Endodermal cell (in vitro differentiated cells): ENCODE results near the gene MAP6. TPM values are rescaled to one million over a fixed set of nuclear protein-coding genes. Genes with fewer than 3 reads are reported as not detected.

Experiments
- DNase-seq: peaks from one replicate; pipeline ENCODE4 v3.0.0-alpha.2; 2017
- H3K27ac ChIP-seq: 2 replicates; pipeline ENCODE4 v1.5.1; 2013; ENCODE audit warnings: mild to moderate bottlenecking, low read depth, low read length, moderate library complexity
- H3K27me3 ChIP-seq: 2 replicates; pipeline ENCODE4 v1.6.1; 2013; ENCODE audit warnings: mild to moderate bottlenecking, low read length, moderate library complexity; ENCODE audit not compliant: insufficient read depth, control insufficient read depth, poor library complexity, severe bottlenecking
- H3K36me3 ChIP-seq: 2 replicates; pipeline ENCODE4 v1.7.0; 2013; ENCODE audit warnings: mild to moderate bottlenecking, low read length, moderate library complexity; ENCODE audit not compliant: control insufficient read depth, insufficient read depth
- H3K4me1 ChIP-seq: one replicate; pipeline ENCODE4 v1.7.0; 2013; ENCODE audit warnings: low read length; ENCODE audit not compliant: control insufficient read depth, insufficient read depth
- H3K4me3 ChIP-seq: 2 replicates; pipeline ENCODE4 v1.5.1; 2013; ENCODE audit warnings: mild to moderate bottlenecking, low read length, moderate library complexity
- H3K9ac ChIP-seq: 2 replicates; pipeline ENCODE4 v1.6.1; 2013; ENCODE audit warnings: mild to moderate bottlenecking, low read length, moderate library complexity; ENCODE audit not compliant: poor library complexity, severe bottlenecking; ENCODE audit errors: extremely low read depth
- H3K9me3 ChIP-seq: 2 replicates; pipeline ENCODE4 v1.6.1; 2013; ENCODE audit warnings: mild to moderate bottlenecking, low read length, moderate library complexity; ENCODE audit not compliant: control insufficient read depth
- H3K27ac Mint-ChIP-seq: 2 replicates; pipeline ENCODE4 v1.8.0; 2020; ENCODE audit warnings: mixed read lengths
- H3K27me3 Mint-ChIP-seq: 2 replicates; pipeline ENCODE4 v1.8.0; 2021; ENCODE audit warnings: mild to moderate bottlenecking, mixed read lengths; ENCODE audit not compliant: insufficient read depth
- H3K36me3 Mint-ChIP-seq: 2 replicates; pipeline ENCODE4 v1.8.0; 2020; ENCODE audit warnings: low read depth, mixed read lengths
- H3K4me1 Mint-ChIP-seq: 2 replicates; pipeline ENCODE4 v1.8.0; 2020; ENCODE audit warnings: mixed read lengths
- H3K4me3 Mint-ChIP-seq: 2 replicates; pipeline ENCODE4 v1.8.0; 2020; ENCODE audit warnings: mild to moderate bottlenecking, moderate library complexity, mixed read lengths
- H3K9me3 Mint-ChIP-seq: 2 replicates; pipeline ENCODE4 v1.8.0; 2020; ENCODE audit warnings: mild to moderate bottlenecking, mixed read lengths
- WGBS, 2 experiments: methylation state at CpG; one replicate each; pipeline versions ENCODE4 v1.1.5 to v1.1.7; 2013; ENCODE audit warnings: missing lambda C conversion rate in 2 of 2, mixed read lengths in 1 of 2; ENCODE audit not compliant: insufficient coverage in 1 of 2, insufficient read length in 1 of 2; 5-methylcytosine and 5-hydroxymethylcytosine counted together
- total RNA-seq, 2 donors: library from RNA; stranded (reverse); fragmentation: NEBNext Ultra II Directional in 1 of 2; extraction: Animal tissue kit (Norgen Biotek cat#: 25700) in 1 of 2; gene quantifications; 2 replicates in 1 of 2; 3 replicates in 1 of 2; pipeline ENCODE4 v1.2.1, GENCODE V29; 2021
- TF ChIP-seq, protein P1 (sequence below): fragments of 200-600 bp; sonication (generic); conservative IDR thresholded peaks from 2 replicates; pipeline ENCODE4 v1.5.0; 2021; ENCODE audit warnings: antibody characterized with exemption, mild to moderate bottlenecking

MAP6 gene
- total RNA-seq, 2 donors from 2014 or later = 1.9 to 4.2 TPM

- Mint-ChIP-seq H3K4me1 (peaks cover 22% of the 10 kb centered on the region), H3K36me3 (peaks cover 79% of the 10 kb centered on the region), H3K27ac (no peak overlapping the region), H3K27me3 (no peaks in the 10 kb centered on the region), H3K9me3 (no peaks in the 10 kb centered on the region), H3K4me3 (no peak overlapping the region)
- Histone ChIP-seq H3K4me1 (peaks cover 13% of the 10 kb centered on the region), H3K9me3 (no peaks in the 10 kb centered on the region), H3K4me3 (no peak overlapping the region), H3K36me3 (peaks cover 96% of the 10 kb centered on the region), H3K27me3 (no peaks in the 10 kb centered on the region), H3K27ac (no peak overlapping the region), H3K9ac (no peak overlapping the region)
- DNase-seq = no peak
- WGBS, 2 experiments = 93 to 95% methylated on average over 10 to 14 of the region's 14 CpGs
- TF ChIP-seq, protein P1, sequence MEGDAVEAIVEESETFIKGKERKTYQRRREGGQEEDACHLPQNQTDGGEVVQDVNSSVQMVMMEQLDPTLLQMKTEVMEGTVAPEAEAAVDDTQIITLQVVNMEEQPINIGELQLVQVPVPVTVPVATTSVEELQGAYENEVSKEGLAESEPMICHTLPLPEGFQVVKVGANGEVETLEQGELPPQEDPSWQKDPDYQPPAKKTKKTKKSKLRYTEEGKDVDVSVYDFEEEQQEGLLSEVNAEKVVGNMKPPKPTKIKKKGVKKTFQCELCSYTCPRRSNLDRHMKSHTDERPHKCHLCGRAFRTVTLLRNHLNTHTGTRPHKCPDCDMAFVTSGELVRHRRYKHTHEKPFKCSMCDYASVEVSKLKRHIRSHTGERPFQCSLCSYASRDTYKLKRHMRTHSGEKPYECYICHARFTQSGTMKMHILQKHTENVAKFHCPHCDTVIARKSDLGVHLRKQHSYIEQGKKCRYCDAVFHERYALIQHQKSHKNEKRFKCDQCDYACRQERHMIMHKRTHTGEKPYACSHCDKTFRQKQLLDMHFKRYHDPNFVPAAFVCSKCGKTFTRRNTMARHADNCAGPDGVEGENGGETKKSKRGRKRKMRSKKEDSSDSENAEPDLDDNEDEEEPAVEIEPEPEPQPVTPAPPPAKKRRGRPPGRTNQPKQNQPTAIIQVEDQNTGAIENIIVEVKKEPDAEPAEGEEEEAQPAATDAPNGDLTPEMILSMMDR = no peak
Measured at GRCh38 chr11:75568616-75569219, 100.1 kb downstream of the MAP6 start.

DNA sequence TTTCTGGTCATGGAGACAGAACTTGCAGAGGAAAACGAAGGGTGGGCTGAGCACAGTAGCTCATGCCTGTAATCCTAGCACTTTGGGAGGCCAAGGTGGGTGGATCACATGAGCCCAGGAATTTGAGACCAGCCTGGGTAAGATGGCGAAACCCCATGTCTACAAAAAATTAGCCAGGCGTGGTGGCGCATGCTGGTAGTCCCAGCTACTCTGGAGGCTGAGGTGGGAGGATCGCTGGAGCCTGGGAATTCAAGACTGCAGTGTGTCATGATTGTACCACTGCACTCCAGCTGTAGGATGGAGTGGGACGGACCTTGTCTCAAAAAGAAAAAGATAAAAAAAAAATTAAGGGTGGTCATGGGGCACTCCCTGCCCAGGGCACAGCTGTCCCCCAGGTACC is 100.9 kb downstream of the MAP6 start:
- Histone ChIP-seq H3K9ac (no peak overlapping the region), H3K27me3 (no peaks in the 10 kb centered on the region), H3K36me3 (peaks cover 93% of the 10 kb centered on the region), H3K4me1 (peaks cover 13% of the 10 kb centered on the region), H3K4me3 (no peak overlapping the region), H3K27ac (no peak overlapping the region), H3K9me3 (no peaks in the 10 kb centered on the region)
- DNase-seq = no peak
- H3K4me1 Mint-ChIP-seq = peaks cover 25% of the 10 kb centered on the region
- no peak overlapping the region for H3K4me3 Mint-ChIP-seq
- H3K27me3 Mint-ChIP-seq = no peaks in the 10 kb centered on the region
- H3K36me3 Mint-ChIP-seq = peaks cover 75% of the 10 kb centered on the region
- no peak overlapping the region for H3K27ac Mint-ChIP-seq
- WGBS, 2 experiments = 95 to 96% methylated on average over 5 to 6 of the region's 6 CpGs
- TF ChIP-seq, protein P1 = no peak
- no peaks in the 10 kb centered on the region for H3K9me3 Mint-ChIP-seq

DNA sequence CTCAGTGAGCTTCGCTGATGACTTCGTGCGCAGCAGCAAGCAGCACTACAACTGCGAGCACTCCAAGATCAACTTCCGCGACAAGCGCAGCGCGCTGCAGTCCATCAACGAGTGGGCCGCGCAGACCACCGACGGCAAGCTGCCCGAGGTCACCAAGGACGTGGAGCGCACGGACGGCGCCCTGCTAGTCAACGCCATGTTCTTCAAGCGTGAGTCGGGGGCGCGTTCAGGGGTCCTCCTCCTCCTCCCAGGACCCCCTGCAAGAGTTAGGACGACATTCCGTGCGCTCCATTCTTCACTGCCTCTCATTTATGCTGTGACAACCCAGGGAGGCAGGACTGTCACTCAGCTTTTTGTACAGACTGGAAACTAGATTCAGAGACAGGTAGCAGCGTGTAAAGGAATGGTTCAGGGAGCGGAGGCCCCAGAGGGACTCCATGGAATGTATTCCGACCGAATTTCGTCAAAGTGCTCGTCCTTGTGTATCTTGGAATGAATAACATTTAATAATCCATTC is 102.0 kb downstream of the MAP6 start:
- peaks cover 25% of the 10 kb centered on the region for H3K4me1 Mint-ChIP-seq
- H3K9ac ChIP-seq = no peak overlapping the region
- no peak overlapping the region for H3K4me3 Mint-ChIP-seq

More for the DNA sequence above, 102.0 kb downstream of the MAP6 start:
- Histone ChIP-seq H3K9me3 (no peaks in the 10 kb centered on the region), H3K4me3 (no peak overlapping the region), H3K36me3 (peaks cover 82% of the 10 kb centered on the region), H3K27ac (no peak overlapping the region), H3K27me3 (no peaks in the 10 kb centered on the region), H3K4me1 (peaks cover 13% of the 10 kb centered on the region)
- Mint-ChIP-seq H3K27me3 (no peaks in the 10 kb centered on the region), H3K36me3 (peaks cover 63% of the 10 kb centered on the region), H3K27ac (no peak overlapping the region), H3K9me3 (no peaks in the 10 kb centered on the region)
- no peak for DNase-seq
- WGBS, 2 experiments = 96 to 97% methylated on average over 30 to 34 of the region's 34 CpGs
- TF ChIP-seq, protein P1 = no peak
